Esophagus (tissue), 2 donors: ENCODE results near the gene HBD. TPM values are rescaled to one million over a fixed set of nuclear protein-coding genes. Genes with fewer than 3 reads are reported as not detected.

Source experiments
- H3K27ac ChIP-seq, 2 donors: one replicate each; pipeline ENCODE4 v1.5.1; 2013; ENCODE audit warnings: low read depth in 2 of 2, mild to moderate bottlenecking in 2 of 2, inconsistent platforms in 1 of 2, low read length in 1 of 2, moderate library complexity in 1 of 2
- H3K27me3 ChIP-seq, 2 donors: one replicate each; pipeline ENCODE4 v1.6.1; 2013; ENCODE audit warnings: low read length in 2 of 2, control low read depth in 1 of 2, mild to moderate bottlenecking in 1 of 2; ENCODE audit not compliant: insufficient read depth in 2 of 2, control insufficient read depth in 1 of 2
- H3K36me3 ChIP-seq, 2 donors: one replicate each; pipeline ENCODE4 v1.6.1; 2013; ENCODE audit warnings: low read length in 1 of 2; ENCODE audit not compliant: control insufficient read depth in 2 of 2, insufficient read depth in 2 of 2
- H3K4me1 ChIP-seq, 2 donors: one replicate each; pipeline ENCODE4 v1.6.1; 2013; ENCODE audit warnings: low read length in 1 of 2; ENCODE audit not compliant: control insufficient read depth in 2 of 2, insufficient read depth in 2 of 2
- H3K4me3 ChIP-seq, 2 donors: one replicate each; pipeline ENCODE4 v1.5.1; 2013; ENCODE audit warnings: low read length in 2 of 2, mild to moderate bottlenecking in 2 of 2, low read depth in 1 of 2, moderate library complexity in 1 of 2
- H3K9me3 ChIP-seq, 2 donors: one replicate each; pipeline ENCODE4 v1.6.1; 2013; ENCODE audit warnings: mild to moderate bottlenecking in 2 of 2, low read depth in 1 of 2, low read length in 1 of 2, moderate library complexity in 1 of 2; ENCODE audit not compliant: control insufficient read depth in 2 of 2, insufficient read depth in 1 of 2
- WGBS, 2 donors: extraction: QIAGEN DNeasy Blood & Tissue Kit; methylation state at CpG; one replicate each; pipeline ENCODE4 v1.1.7; 2013; 5-methylcytosine and 5-hydroxymethylcytosine counted together
- polyA plus RNA-seq, 2 donors: library from polyadenylated mRNA; stranded (reverse); fragments of 200-250 nt; gene quantifications; one replicate each; pipeline ENCODE4 v1.2.3, GENCODE V29; 2013
- donor health status: healthy with polysubstance abuse.
- donor health status: Bipolar disorder and iron deficiency.

Gene HBD
- polyA plus RNA-seq, 2 donors = not detected

GRCh38 chr11:5247472-5248192 is 13.3 kb upstream of the HBD start:
- Histone ChIP-seq H3K4me3 (no peak overlapping the region), H3K4me1 (no peaks in the 10 kb centered on the region), H3K9me3 (no peaks in the 10 kb centered on the region), H3K36me3 (no peaks in the 10 kb centered on the region), H3K27me3 (no peaks in the 10 kb centered on the region), H3K27ac (no peak overlapping the region)
- WGBS, 2 donors = 85 to 88% methylated on average over 3 of the region's 3 CpGs

- 69 to 71% methylated on average over 6 of the region's 6 CpGs for WGBS, 2 donors
- H3K4me3 ChIP-seq = no peak overlapping the region
- H3K27ac ChIP-seq = no peak overlapping the region
- H3K9me3 ChIP-seq = no peaks in the 10 kb centered on the region
- no peaks in the 10 kb centered on the region for H3K36me3 ChIP-seq
- H3K4me1 ChIP-seq = no peaks in the 10 kb centered on the region
- no peaks in the 10 kb centered on the region for H3K27me3 ChIP-seq
Measured at GRCh38 chr11:5246772-5247471, 12.6 kb upstream of the HBD start.

- Histone ChIP-seq H3K4me3 (no peak overlapping the region), H3K27me3 (no peaks in the 10 kb centered on the region), H3K36me3 (no peaks in the 10 kb centered on the region), H3K4me1 (no peaks in the 10 kb centered on the region), H3K27ac (no peak overlapping the region), H3K9me3 (no peaks in the 10 kb centered on the region)
- WGBS, 2 donors = 83 to 84% methylated on average over 2 of the region's 2 CpGs
Measured at GRCh38 chr11:5245155-5245554, 10.9 kb upstream of the HBD start.

GRCh38 chr11:5243816-5244180 is 9.5 kb upstream of the HBD start:
- no peak overlapping the region for H3K4me3 ChIP-seq
- no peaks in the 10 kb centered on the region for H3K36me3 ChIP-seq
- H3K27ac ChIP-seq = no peak overlapping the region
- H3K27me3 ChIP-seq = no peaks in the 10 kb centered on the region
- no peaks in the 10 kb centered on the region for H3K4me1 ChIP-seq
- no peaks in the 10 kb centered on the region for H3K9me3 ChIP-seq
- WGBS, 2 donors = 81 to 85% methylated on average over 4 of the region's 4 CpGs

GRCh38 chr11:5242933-5243815 is 8.9 kb upstream of the HBD start:
- H3K4me1 ChIP-seq = no peaks in the 10 kb centered on the region
- no peaks in the 10 kb centered on the region for H3K9me3 ChIP-seq
- no peaks in the 10 kb centered on the region for H3K27me3 ChIP-seq
- H3K36me3 ChIP-seq = no peaks in the 10 kb centered on the region
- H3K4me3 ChIP-seq = no peak overlapping the region
- no peak overlapping the region for H3K27ac ChIP-seq
- 72 to 73% methylated on average over 7 of the region's 7 CpGs for WGBS, 2 donors

GRCh38 chr11:5242208-5242607 is 7.9 kb upstream of the HBD start:
- Histone ChIP-seq H3K4me3 (no peak overlapping the region), H3K27me3 (no peaks in the 10 kb centered on the region), H3K9me3 (no peaks in the 10 kb centered on the region), H3K36me3 (no peaks in the 10 kb centered on the region), H3K4me1 (no peaks in the 10 kb centered on the region), H3K27ac (no peak overlapping the region)
- WGBS, 2 donors = 51 to 59% methylated on average over 2 of the region's 2 CpGs

- Histone ChIP-seq H3K4me3 (no peak overlapping the region), H3K27ac (no peak overlapping the region), H3K9me3 (no peaks in the 10 kb centered on the region), H3K27me3 (no peaks in the 10 kb centered on the region), H3K4me1 (no peaks in the 10 kb centered on the region), H3K36me3 (no peaks in the 10 kb centered on the region)
- 63 to 67% methylated on average over 3 of the region's 3 CpGs for WGBS, 2 donors
Measured at GRCh38 chr11:5241458-5241857, 7.2 kb upstream of the HBD start.

GRCh38 chr11:5240458-5240857 is 6.2 kb upstream of the HBD start:
- WGBS, 2 donors = 59 to 71% methylated on average over 2 of the region's 2 CpGs

GRCh38 chr11:5240056-5240455 is 5.8 kb upstream of the HBD start:
- WGBS, 2 donors = 74 to 85% methylated on average over 1 of the region's 1 CpG
- Histone ChIP-seq H3K4me3 (no peak overlapping the region), H3K36me3 (no peaks in the 10 kb centered on the region), H3K27me3 (no peaks in the 10 kb centered on the region), H3K27ac (no peak overlapping the region), H3K4me1 (no peaks in the 10 kb centered on the region), H3K9me3 (no peaks in the 10 kb centered on the region)

More at GRCh38 chr11:5240458-5240857, 6.2 kb upstream of the HBD start:
- no peak overlapping the region for H3K4me3 ChIP-seq
- no peaks in the 10 kb centered on the region for H3K36me3 ChIP-seq
- H3K4me1 ChIP-seq = no peaks in the 10 kb centered on the region
- H3K27me3 ChIP-seq = no peaks in the 10 kb centered on the region
- H3K27ac ChIP-seq = no peak overlapping the region
- no peaks in the 10 kb centered on the region for H3K9me3 ChIP-seq
